ENCODE data around the gene DSG2. TPM values are rescaled to one million over a fixed set of nuclear protein-coding genes. Genes with fewer than 3 reads are reported as not detected.
A peak's percentile ranks its signal among the peaks of the same experiment; 100 is the strongest.

DSG2 gene
- under 1 TPM; 0.10 to 0.13 TPM for total RNA-seq

DNA sequence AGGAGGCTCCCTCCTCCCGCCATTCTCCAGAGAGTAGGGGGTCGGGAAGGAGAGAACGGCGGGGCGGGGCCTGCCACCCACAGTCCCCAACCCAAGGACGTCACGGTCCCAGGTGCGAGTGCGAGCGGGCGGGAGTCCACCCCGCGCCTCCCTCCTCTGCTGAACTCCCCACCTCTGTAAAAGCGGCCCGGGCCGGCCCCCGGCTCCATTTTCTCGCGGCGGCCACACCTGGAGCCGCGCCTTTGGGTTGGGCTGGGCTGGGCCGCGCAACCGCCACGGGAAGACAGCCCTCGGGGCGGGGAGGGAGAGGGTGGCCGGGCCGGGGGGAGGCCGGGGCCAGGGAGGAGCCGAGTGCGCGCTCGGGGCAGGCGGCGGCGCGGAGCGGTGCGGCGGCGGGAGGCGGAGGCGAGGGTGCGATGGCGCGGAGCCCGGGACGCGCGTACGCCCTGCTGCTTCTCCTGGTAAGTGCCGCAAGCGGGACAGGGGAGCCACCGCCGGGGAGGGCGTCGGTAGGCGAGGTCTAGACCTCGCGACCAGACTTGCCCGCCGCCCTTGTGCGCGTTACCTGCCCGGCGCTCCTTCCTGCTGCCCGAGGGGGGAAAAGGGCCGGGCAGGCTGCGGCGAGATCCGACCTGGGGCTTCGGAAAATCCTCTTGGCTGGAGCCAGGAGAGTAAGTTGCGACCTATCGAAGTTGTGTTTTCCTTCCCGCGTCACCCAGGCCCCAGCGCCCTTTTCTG, at the start of gene DSG2:
DSG2 (plus strand) TSS at position 342 of the 738 bp plus-strand sequence; CDS start at position 417, 75 bp downstream.
- peak within 1 kb of the TSS; percentile 53 for H3K4me3 Mint-ChIP-seq
- ChIA-PET CTCF (no interaction called here), POLR2A (no interaction called here)
- H3K9me3 Mint-ChIP-seq = no peaks in the 10 kb centered on the region
- H3K27ac Mint-ChIP-seq = no peak within 1 kb of the TSS
- no peaks in the 10 kb centered on the region for H3K36me3 Mint-ChIP-seq (ENCODE audit: low read depth)
- peaks cover 3% of the 10 kb centered on the region for H3K4me1 Mint-ChIP-seq
- peaks cover 32% of the 10 kb centered on the region for H3K27me3 Mint-ChIP-seq
- DNase-seq = no peak

DNA sequence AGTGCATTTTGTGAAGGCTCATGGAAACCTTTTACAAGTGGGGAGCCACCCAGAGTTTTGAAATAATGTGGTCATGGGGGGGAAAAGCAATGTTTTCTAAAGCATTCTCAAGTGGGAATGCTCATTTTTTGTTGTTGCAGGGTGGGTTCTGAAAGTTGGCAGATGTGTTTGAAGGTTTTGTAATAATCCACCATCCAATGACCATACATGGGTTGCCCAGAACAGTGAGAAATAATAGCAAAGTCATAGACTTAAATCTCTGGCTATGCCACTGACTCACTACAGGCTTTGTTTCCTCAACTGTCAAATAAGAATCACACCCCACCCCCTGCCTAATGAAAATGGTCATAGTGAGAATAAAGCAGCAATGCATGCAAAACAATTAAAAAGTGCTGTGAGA, 47.6 kb upstream of the DSG2 start:
- no peak overlapping the region for H3K27ac Mint-ChIP-seq
- H3K9me3 Mint-ChIP-seq = no peaks in the 10 kb centered on the region
- H3K4me1 Mint-ChIP-seq = no peaks in the 10 kb centered on the region
- H3K4me3 Mint-ChIP-seq = no peak overlapping the region
- no peak for DNase-seq
- ChIA-PET CTCF (interaction anchor here (0.5 kb wide), 1 partner anchor 247 kb away, joined by 3 read pairs; no protein-coding TSS in a partner anchor), POLR2A (no interaction called here)
- H3K36me3 Mint-ChIP-seq (ENCODE audit: low read depth) = no peaks in the 10 kb centered on the region
- H3K27me3 Mint-ChIP-seq = no peaks in the 10 kb centered on the region

DNA sequence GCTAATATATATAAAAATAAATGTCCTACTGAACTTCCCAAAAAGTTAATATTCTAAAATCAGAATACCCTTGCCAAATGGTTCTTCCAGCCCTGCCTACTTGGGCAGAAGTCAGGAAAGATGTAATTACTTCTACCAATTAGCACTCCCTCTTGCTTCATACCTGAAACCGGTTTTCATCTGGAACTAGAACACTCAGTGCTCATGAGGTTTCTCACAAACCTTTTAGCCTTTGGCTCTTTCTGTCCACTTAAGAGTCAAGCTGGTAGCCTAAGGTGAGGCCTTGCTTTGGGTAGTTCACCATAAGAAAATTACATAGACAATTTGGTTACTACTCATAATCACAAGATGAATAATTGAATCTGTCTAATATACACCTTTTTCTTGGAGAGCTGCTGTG, 46.4 kb upstream of the DSG2 start:
- Mint-ChIP-seq H3K36me3 (ENCODE audit: low read depth) (no peaks in the 10 kb centered on the region), H3K4me3 (no peak overlapping the region), H3K27me3 (no peaks in the 10 kb centered on the region), H3K27ac (no peak overlapping the region), H3K4me1 (no peaks in the 10 kb centered on the region), H3K9me3 (no peaks in the 10 kb centered on the region)
- DNase-seq = no peak
- CTCF ChIA-PET = no interaction called here
- POLR2A ChIA-PET = no interaction called here

DNA sequence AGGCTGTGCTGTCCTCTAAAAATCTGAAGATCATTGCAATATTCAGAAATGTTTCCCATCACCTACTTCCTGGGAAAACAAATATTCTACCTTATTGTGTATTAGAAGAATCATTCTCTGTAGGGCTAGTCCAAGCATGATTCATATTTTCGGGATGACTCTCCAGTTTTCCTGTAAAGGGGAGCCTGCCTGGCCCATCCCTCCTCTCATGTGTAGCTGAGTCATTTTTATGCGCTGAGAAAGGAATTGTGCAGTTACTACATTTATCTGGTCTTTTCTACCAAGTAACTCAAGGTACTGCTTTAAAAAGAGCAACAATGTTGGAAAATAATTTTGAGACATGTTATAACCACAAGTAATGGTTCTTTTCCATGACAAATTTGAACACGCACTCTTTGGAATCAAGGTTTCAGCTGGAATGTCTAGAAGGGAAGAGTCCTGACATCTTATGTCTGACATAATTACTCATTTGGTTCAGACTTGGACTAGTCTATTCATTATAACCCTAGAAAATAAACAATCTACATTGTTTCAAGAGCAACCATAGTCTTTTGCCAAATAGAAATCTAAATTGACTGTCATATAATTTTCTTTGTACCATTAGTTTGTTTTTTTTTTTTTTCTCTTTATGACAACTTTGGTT, 43.8 kb upstream of the DSG2 start:
- ChIA-PET POLR2A (no interaction called here), CTCF (interaction anchor here (0.8 kb wide), 1 partner anchor 15 kb away, joined by 3 read pairs; no protein-coding TSS in a partner anchor)
- H3K27ac Mint-ChIP-seq = no peak overlapping the region
- H3K36me3 Mint-ChIP-seq (ENCODE audit: low read depth) = no peaks in the 10 kb centered on the region
- no peaks in the 10 kb centered on the region for H3K27me3 Mint-ChIP-seq
- H3K9me3 Mint-ChIP-seq = no peaks in the 10 kb centered on the region
- DNase-seq = no peak
- H3K4me1 Mint-ChIP-seq = no peaks in the 10 kb centered on the region
- H3K4me3 Mint-ChIP-seq = no peak overlapping the region

DNA sequence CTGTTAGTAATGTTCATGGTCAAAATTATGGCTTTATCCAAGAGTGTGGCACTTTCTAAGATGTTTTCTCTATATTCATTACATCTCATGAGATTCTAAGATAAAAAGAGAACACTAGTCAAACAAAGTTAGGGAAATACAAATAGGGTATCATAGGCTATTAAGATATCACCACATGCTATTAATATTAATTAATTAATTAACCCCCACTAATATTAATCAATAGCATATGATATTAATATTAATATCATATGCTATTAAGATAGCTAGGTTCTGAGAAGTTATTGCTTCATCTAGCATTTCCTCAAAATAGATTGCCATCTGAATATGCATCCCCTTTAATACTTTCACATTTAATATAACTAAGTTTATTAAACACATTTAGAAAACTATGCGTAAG, 28.3 kb upstream of the DSG2 start:
- ChIA-PET POLR2A (no interaction called here), CTCF (interaction anchor here (0.6 kb wide), 1 partner anchor 15 kb away, joined by 3 read pairs; no protein-coding TSS in a partner anchor)
- Mint-ChIP-seq H3K27ac (no peak overlapping the region), H3K4me1 (no peaks in the 10 kb centered on the region), H3K36me3 (ENCODE audit: low read depth) (no peaks in the 10 kb centered on the region), H3K9me3 (no peaks in the 10 kb centered on the region), H3K4me3 (no peak overlapping the region), H3K27me3 (no peaks in the 10 kb centered on the region)
- no peak for DNase-seq

DNA sequence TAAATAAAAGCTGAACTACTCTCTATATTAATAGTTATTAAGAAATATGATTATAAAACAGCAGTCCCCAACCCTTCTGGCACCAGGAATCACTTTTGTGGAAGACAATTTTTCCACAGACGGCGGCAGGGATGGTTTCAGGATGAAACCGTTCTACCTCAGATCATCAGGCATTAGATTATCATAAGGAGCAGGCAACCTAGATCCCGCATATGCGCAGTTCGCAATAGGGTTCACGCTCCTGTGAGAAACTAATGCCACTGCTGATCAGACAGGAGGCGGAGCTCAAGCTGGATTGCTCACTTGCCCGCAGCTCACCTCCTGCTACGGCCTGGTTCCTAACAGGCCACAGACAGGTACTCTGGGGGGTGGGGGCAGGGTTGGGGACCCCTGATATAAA, 19.3 kb upstream of the DSG2 start:
- ChIA-PET POLR2A (no interaction called here), CTCF (no interaction called here)
- Mint-ChIP-seq H3K4me3 (no peak overlapping the region), H3K4me1 (no peaks in the 10 kb centered on the region), H3K27me3 (no peaks in the 10 kb centered on the region), H3K9me3 (no peaks in the 10 kb centered on the region), H3K36me3 (ENCODE audit: low read depth) (no peaks in the 10 kb centered on the region), H3K27ac (no peak overlapping the region)
- DNase-seq = no peak

DNA sequence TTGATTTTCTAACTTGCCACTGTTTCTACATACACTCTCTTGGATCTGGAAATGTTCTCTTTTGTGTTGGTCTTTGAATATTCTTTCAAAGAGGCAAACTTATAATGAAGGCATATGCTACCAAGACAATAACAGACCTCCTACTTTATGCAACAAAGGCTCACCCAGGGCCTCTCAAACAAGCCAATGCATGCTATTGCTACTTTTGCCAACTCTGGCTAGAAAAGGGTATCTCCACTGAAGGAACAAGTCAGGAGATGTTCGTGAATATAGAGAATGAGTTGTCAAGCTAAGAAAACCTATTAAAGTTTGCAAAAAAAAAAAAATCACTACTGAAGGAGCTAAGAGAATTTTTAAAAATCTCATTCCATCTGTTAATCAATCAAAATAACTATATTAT, 15.9 kb upstream of the DSG2 start:
- no peak overlapping the region for H3K27ac Mint-ChIP-seq
- no peaks in the 10 kb centered on the region for H3K9me3 Mint-ChIP-seq
- H3K4me1 Mint-ChIP-seq = no peaks in the 10 kb centered on the region
- CTCF ChIA-PET = no interaction called here
- H3K36me3 Mint-ChIP-seq (ENCODE audit: low read depth) = no peaks in the 10 kb centered on the region
- no peak for DNase-seq
- H3K4me3 Mint-ChIP-seq = no peak overlapping the region
- H3K27me3 Mint-ChIP-seq = no peaks in the 10 kb centered on the region
- POLR2A ChIA-PET = no interaction called here

DNA sequence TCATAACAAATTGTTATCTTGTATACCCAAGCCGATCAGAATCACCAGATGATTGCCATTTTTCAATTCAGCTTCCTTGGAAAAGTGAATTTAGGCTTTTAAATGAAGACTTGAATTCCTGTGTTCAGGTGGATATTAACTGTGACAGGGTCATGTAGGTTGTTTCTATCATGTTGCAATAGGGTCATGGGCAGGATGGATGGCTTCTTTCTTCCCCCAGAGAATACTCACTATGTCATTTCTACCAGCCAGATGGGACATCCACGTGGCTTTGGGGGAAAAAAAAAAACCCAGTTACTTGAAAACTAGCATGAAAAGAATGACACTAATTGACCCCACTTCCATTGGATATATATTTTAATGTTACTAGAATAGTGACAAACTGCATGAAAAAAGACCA, 14.6 kb upstream of the DSG2 start:
- POLR2A ChIA-PET = no interaction called here
- CTCF ChIA-PET = no interaction called here
- no peaks in the 10 kb centered on the region for H3K36me3 Mint-ChIP-seq (ENCODE audit: low read depth)
- H3K27ac Mint-ChIP-seq = no peak overlapping the region
- no peak for DNase-seq
- no peaks in the 10 kb centered on the region for H3K9me3 Mint-ChIP-seq
- no peaks in the 10 kb centered on the region for H3K27me3 Mint-ChIP-seq
- no peaks in the 10 kb centered on the region for H3K4me1 Mint-ChIP-seq
- no peak overlapping the region for H3K4me3 Mint-ChIP-seq

DNA sequence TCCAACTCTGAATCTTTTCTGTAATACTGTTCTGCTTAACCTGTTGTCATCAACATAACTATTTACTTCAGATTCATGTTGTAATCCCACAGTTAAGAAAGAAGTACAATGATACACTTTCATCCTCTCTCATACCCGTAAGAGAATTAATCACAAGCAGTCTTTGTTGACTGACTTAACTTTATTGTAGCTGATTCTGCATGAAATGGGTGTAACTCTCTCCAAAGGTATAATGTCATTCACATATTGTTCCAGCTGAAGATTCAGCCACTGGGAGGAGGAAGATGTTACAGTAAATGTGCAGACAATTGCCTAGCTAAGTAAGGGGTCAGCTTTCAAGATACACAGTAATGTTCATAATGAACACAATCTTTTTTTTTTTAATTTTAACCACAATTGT, 13.5 kb upstream of the DSG2 start:
- POLR2A ChIA-PET = no interaction called here
- no peaks in the 10 kb centered on the region for H3K27me3 Mint-ChIP-seq
- H3K9me3 Mint-ChIP-seq = no peaks in the 10 kb centered on the region
- H3K4me3 Mint-ChIP-seq = no peak overlapping the region
- no peak for DNase-seq
- H3K4me1 Mint-ChIP-seq = no peaks in the 10 kb centered on the region
- no peaks in the 10 kb centered on the region for H3K36me3 Mint-ChIP-seq (ENCODE audit: low read depth)
- H3K27ac Mint-ChIP-seq = no peak overlapping the region
- CTCF ChIA-PET = no interaction called here

DNA sequence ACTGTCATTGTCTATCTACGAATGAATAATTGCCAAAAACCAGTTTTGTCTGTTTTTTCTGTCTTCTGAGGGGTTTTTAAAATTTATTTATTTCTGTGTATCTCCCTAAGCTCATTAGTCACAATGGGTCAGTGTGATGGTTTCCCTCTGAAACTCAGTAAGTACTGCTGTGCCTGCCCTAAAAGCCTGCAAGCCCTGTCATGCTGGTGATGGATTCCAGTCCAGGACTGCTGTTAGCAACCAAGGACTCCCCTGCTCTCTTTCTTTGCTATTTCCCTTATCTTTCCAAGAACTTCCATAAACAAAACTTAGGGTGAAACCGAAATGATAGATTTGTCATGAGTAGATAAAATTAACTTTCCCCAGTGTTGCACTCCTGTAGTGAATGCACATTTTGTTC, 11.8 kb upstream of the DSG2 start:
- H3K27ac Mint-ChIP-seq = no peak overlapping the region
- no peaks in the 10 kb centered on the region for H3K4me1 Mint-ChIP-seq
- no peaks in the 10 kb centered on the region for H3K27me3 Mint-ChIP-seq
- no peak for DNase-seq
- no peaks in the 10 kb centered on the region for H3K9me3 Mint-ChIP-seq
- ChIA-PET CTCF (no interaction called here), POLR2A (no interaction called here)
- H3K4me3 Mint-ChIP-seq = no peak overlapping the region
- H3K36me3 Mint-ChIP-seq (ENCODE audit: low read depth) = no peaks in the 10 kb centered on the region

DNA sequence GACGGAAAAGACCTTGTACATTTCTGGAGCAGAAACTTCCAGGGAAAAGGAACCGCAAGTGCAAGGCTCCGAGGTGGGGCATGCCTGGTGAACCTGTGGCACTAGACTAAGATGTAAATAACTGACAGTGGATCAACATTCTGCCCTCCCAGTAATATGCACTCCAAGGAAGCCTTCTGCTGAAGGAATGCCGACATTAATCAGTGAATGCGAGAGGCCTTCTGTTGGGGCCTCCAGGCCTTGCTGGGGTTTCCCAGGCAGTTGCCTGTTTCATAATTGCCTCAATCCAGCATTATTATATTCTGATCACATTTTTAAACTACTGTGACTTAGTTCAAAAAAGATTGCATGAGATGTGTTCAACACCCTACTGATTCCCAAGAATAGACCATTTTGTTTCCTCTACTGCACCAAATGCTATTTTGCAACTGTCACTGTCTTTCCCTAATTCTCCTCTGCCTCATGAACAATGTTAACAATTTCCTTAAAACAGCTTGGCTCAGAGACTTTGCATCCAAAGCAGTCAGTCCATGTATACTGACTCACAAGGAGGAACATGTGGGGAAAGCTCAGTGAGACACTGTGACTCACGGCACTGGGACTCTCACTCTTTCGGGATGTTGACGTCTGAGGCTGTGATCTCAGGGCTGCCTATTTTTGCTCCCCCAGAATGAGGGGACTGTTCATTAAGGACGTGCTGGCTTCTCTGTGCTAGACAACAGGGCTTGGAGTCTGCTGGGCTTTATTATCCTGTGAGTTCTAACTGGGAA, 10.5 kb upstream of the DSG2 start:
- POLR2A ChIA-PET = no interaction called here
- Mint-ChIP-seq H3K36me3 (ENCODE audit: low read depth) (no peaks in the 10 kb centered on the region), H3K27ac (no peak overlapping the region), H3K9me3 (no peaks in the 10 kb centered on the region), H3K4me1 (no peaks in the 10 kb centered on the region), H3K27me3 (no peaks in the 10 kb centered on the region), H3K4me3 (no peak overlapping the region)
- CTCF ChIA-PET = no interaction called here
- DNase-seq = no peak

DNA sequence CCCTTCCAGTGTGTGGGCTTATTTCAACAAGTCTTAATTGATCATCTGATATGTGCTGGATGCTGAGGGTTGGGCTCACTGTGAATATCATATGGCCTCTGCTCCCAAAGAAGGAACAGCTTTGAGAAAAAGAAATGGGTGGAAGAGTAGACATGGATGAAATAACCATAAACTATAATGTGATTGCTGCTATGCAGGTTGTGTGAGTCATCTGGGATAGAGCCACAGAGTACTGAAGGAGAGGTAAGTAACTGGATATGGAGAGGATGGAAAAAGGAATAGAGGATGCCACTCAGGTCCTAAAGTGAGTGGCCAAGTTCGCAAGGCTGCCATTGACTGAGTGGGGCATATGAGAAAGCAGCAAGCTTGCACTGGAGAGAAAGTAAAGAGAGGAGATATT, 8.7 kb upstream of the DSG2 start:
- Mint-ChIP-seq H3K36me3 (ENCODE audit: low read depth) (no peaks in the 10 kb centered on the region), H3K27me3 (no peaks in the 10 kb centered on the region), H3K4me3 (no peak overlapping the region), H3K9me3 (no peaks in the 10 kb centered on the region), H3K27ac (no peak overlapping the region), H3K4me1 (no peaks in the 10 kb centered on the region)
- POLR2A ChIA-PET = no interaction called here
- CTCF ChIA-PET = no interaction called here
- DNase-seq = no peak

DNA sequence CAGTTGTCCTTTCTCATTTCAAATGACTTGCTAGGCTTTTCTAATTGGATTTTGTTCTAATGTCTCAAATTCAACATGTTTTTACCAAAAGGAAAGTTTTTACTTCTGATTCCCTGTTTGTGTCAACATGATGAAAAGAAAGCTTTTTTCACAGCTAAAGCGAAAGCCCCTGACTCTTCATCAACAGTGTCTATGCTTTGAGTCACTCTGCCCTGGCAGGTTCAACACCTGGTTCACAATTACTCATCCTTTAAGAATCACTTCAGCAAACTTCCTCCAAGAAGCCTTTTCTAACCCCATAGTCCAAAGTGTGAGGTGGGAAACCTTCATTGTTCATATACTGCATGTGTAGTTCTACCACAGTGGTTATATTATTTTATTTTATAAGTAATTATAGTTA, 7.6 kb upstream of the DSG2 start:
- Mint-ChIP-seq H3K36me3 (ENCODE audit: low read depth) (no peaks in the 10 kb centered on the region), H3K27me3 (peaks cover under 1% of the 10 kb centered on the region), H3K9me3 (no peaks in the 10 kb centered on the region), H3K27ac (no peak overlapping the region), H3K4me1 (no peaks in the 10 kb centered on the region), H3K4me3 (no peak overlapping the region)
- DNase-seq = no peak
- ChIA-PET CTCF (no interaction called here), POLR2A (no interaction called here)

DNA sequence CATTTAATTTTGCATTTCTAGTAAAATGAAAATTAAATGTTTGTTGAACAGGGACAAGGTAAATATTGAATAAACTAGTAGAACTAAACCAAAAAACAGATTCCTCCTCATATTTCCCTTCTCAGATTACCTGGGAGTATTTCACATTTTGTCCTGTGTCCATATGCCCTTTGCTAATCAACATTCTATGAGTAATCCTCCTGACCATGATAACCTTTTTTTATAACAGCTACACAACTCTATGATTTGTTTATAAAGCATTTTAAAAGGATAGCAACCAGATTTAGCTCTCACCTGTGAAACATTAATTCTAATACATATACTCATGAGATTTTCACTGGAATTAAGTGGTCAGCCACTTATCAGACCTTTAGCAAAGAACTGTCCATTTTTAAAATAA, 7.1 kb upstream of the DSG2 start:
- ChIA-PET POLR2A (no interaction called here), CTCF (no interaction called here)
- no peak for DNase-seq
- Mint-ChIP-seq H3K27ac (no peak overlapping the region), H3K4me1 (no peaks in the 10 kb centered on the region), H3K27me3 (peaks cover 4% of the 10 kb centered on the region), H3K36me3 (ENCODE audit: low read depth) (no peaks in the 10 kb centered on the region), H3K4me3 (no peak overlapping the region), H3K9me3 (no peaks in the 10 kb centered on the region)
